Spleen (tissue), 11 donors: Measurements from ENCODE around the gene ACADM. TPM values are rescaled to one million over a fixed set of nuclear protein-coding genes. Genes with fewer than 3 reads are reported as not detected.
"Not testable (repeated sequence)": the region's sequence is repeated elsewhere in the genome, so short reads cannot be mapped to it uniquely, and the experiment has no call there.

Experiments
- DNase-seq: peaks from one replicate; pipeline ENCODE4 v3.0.0-alpha.2; 2020
- H3K27ac ChIP-seq, 8 donors: fragments of 200-600 bp; sonication (generic) in 7 of 8; 1 replicate in 4 of 8; 2 replicates in 4 of 8; pipeline versions ENCODE4 v1.5.0 to v1.8.0; 2016 to 2021; ENCODE audit warnings: inconsistent platforms in 4 of 8, mild to moderate bottlenecking in 4 of 8, moderate library complexity in 1 of 8
- H3K27me3 ChIP-seq, 7 donors: fragments of 200-600 bp; sonication (generic) in 6 of 7; replicated peaks in 1 of 7; 1 replicate in 4 of 7; 2 replicates in 3 of 7; pipeline versions ENCODE4 v1.5.0 to v1.8.0; 2016 to 2021; ENCODE audit warnings: inconsistent platforms in 3 of 7, mild to moderate bottlenecking in 1 of 7
- H3K36me3 ChIP-seq, 6 donors: fragments of 200-600 bp; sonication (generic) in 5 of 6; 1 replicate in 4 of 6; 2 replicates in 2 of 6; pipeline versions ENCODE4 v1.5.0 to v1.8.0; 2016 to 2021; ENCODE audit warnings: inconsistent platforms in 2 of 6
- H3K4me1 ChIP-seq, 6 donors: fragments of 200-600 bp; sonication (generic) in 5 of 6; 1 replicate in 3 of 6; 2 replicates in 3 of 6; pipeline versions ENCODE4 v1.5.0 to v1.8.0; 2016 to 2021; ENCODE audit warnings: inconsistent platforms in 3 of 6
- H3K4me3 ChIP-seq, 8 donors: fragments of 200-600 bp; sonication (generic) in 7 of 8; 1 replicate in 4 of 8; 2 replicates in 4 of 8; pipeline versions ENCODE4 v1.5.0 to v1.8.0; 2016 to 2021; ENCODE audit warnings: inconsistent platforms in 4 of 8, mild to moderate bottlenecking in 4 of 8, moderate library complexity in 2 of 8
- H3K9me3 ChIP-seq, 8 donors: fragments of 200-600 bp; sonication (generic) in 7 of 8; 1 replicate in 4 of 8; 2 replicates in 4 of 8; pipeline versions ENCODE4 v1.5.0 to v1.8.0; 2016 to 2021; ENCODE audit warnings: inconsistent platforms in 4 of 8
- CTCF ChIP-seq, 11 experiments: fragments of 200-600 bp in 7 of 11; fragments of 450-650 bp in 4 of 11; sonication (generic) in 4 of 11; IDR thresholded peaks in 8 of 11; conservative IDR thresholded peaks in 3 of 11; 1 replicate in 7 of 11; 2 replicates in 4 of 11; pipeline versions ENCODE4 v1.4.0 to v1.8.0; 2016 to 2021; ENCODE audit warnings: antibody characterized with exemption in 11 of 11, inconsistent platforms in 4 of 11, mild to moderate bottlenecking in 1 of 11
- POLR2A ChIP-seq, 3 donors: fragments of 450-650 bp; IDR thresholded peaks; one replicate each; pipeline ENCODE4 v1.5.1; 2017; ENCODE audit warnings: antibody characterized with exemption in 3 of 3, mild to moderate bottlenecking in 1 of 3
- POLR2AphosphoS5 ChIP-seq, 3 donors: sonication (generic); formaldehyde crosslinking; IDR thresholded peaks; one replicate each; pipeline ENCODE4 v1.5.1; 2017; ENCODE audit warnings: antibody characterized with exemption in 3 of 3
- WGBS, 5 donors: extraction: QIAGEN DNeasy Blood & Tissue Kit in 3 of 5; methylation state at CpG; one replicate each; pipeline versions ENCODE4 v1.1.5 to v1.1.7; 2013 to 2018; 5-methylcytosine and 5-hydroxymethylcytosine counted together
- intact Hi-C: fragments of 100-400 bp; cut with DNase I; formaldehyde crosslinking; loops from one replicate; pipeline ENCODE4 v1.15.0; 2023; ENCODE audit warnings: low total_unique reads
- polyA plus RNA-seq, 3 donors: library from polyadenylated mRNA; stranded (reverse); fragments of 200-250 nt; gene quantifications; one replicate each; pipeline ENCODE4 v1.2.1, GENCODE V29; 2013
- small RNA-seq, 4 donors: library from RNA; depleted of rRNA; stranded (forward); fragments of <200 nt; gene quantifications; one replicate each; pipeline ENCODE3, GENCODE V24; 2016
- total RNA-seq, 7 donors: library from RNA; depleted of rRNA in 3 of 7; stranded (reverse); fragments of >200 nt in 3 of 7; fragmentation: NEBNext Ultra II Directional in 4 of 7; extraction: Animal tissue kit (Norgen Biotek cat#: 25700) in 4 of 7; gene quantifications; one replicate each; pipeline versions ENCODE4 v1.1.0 to v1.2.1, GENCODE V29; 2016 to 2021
- donor health status: healthy with polysubstance abuse.
- donor health status: DM: no; HTN: no; CAD: no; lungs with moderate emphysema.
- donor health status: DM: no; HTN: no; CAD: no.
- donor health status: Bipolar disorder and iron deficiency.
- donor health status: healthy.
- donor health status: DM: no; HTN: no; CAD: no.
- donor health status: DM: yes; HTN: yes; CAD: no.

Gene ACADM
- total and polyA plus RNA-seq, 10 donors: 25.8 to 74.4 (median 51.2) TPM

- Histone ChIP-seq H3K9me3 (no peaks in the 10 kb centered on the region), H3K4me1 (no peaks in the 10 kb centered on the region), H3K27ac (no peak overlapping the region), H3K27me3 (no peaks in the 10 kb centered on the region), H3K36me3 (no peaks in the 10 kb centered on the region), H3K4me3 (no peak overlapping the region)
- intact Hi-C loops: no loop called here
- 92 to 95% (median 94%) methylated on average over 4 of the region's 4 CpGs for WGBS, 5 donors
- TF ChIP-seq POLR2AphosphoS5 (IDR thresholded peaks at IDR 0.05) (no peak), CTCF (IDR thresholded peaks at IDR 0.05 in 8 of 11, conservative IDR thresholded peaks at IDR 0.05 in 3 of 11) (no peak), POLR2A (IDR thresholded peaks at IDR 0.05) (no peak)
- no peak for DNase-seq
These were observed 84.4 kb downstream of the ACADM start for GRCh38 chr1:75808921-75809320.

- intact Hi-C loops, H3K27me3 ChIP-seq, H3K4me1 ChIP-seq, H3K27ac ChIP-seq, H3K9me3 ChIP-seq, H3K4me3 ChIP-seq, H3K36me3 ChIP-seq, DNase-seq: not testable (repeated sequence)
- WGBS, 5 donors: 92 to 97% (median 93%) methylated on average over 3 of the region's 3 CpGs
These were observed 85.6 kb downstream of the ACADM start for GRCh38 chr1:75810113-75810512.

- WGBS, 5 donors: 74 to 98% (median 86%) methylated on average over 1 of the region's 1 CpG
- no peaks in the 10 kb centered on the region for H3K27me3 ChIP-seq
- no peaks in the 10 kb centered on the region for H3K36me3 ChIP-seq
- DNase-seq: no peak
- H3K4me3 ChIP-seq: no peak overlapping the region
- H3K27ac ChIP-seq: no peak overlapping the region
- no peaks in the 10 kb centered on the region for H3K4me1 ChIP-seq
- intact Hi-C loops: no loop called here
- H3K9me3 ChIP-seq: no peaks in the 10 kb centered on the region
- no peak for TF ChIP-seq CTCF (IDR thresholded peaks at IDR 0.05 in 8 of 11, conservative IDR thresholded peaks at IDR 0.05 in 3 of 11)
- no peak for TF ChIP-seq POLR2AphosphoS5 (IDR thresholded peaks at IDR 0.05)
- TF ChIP-seq POLR2A (IDR thresholded peaks at IDR 0.05): no peak
These were observed 86.9 kb downstream of the ACADM start for GRCh38 chr1:75811211-75811981.

- no peak overlapping the region for H3K4me3 ChIP-seq
- H3K27me3 ChIP-seq: no peaks in the 10 kb centered on the region
- intact Hi-C loops: no loop called here
- no peaks in the 10 kb centered on the region for H3K9me3 ChIP-seq
- DNase-seq: no peak
- WGBS, 5 donors: 76 to 100% (median 91%) methylated on average over 3 of the region's 3 CpGs
- no peaks in the 10 kb centered on the region for H3K4me1 ChIP-seq
- TF ChIP-seq POLR2AphosphoS5 (IDR thresholded peaks at IDR 0.05): no peak
- H3K36me3 ChIP-seq: no peaks in the 10 kb centered on the region
- no peak overlapping the region for H3K27ac ChIP-seq
These were observed 87.6 kb downstream of the ACADM start for GRCh38 chr1:75812065-75812464.

Small RNAs within 50 kb of the gene (small RNA-seq; reads per million reads assigned to genes)
- gene SNORD45A: 0 reads per million in 4 donors
- gene SNORD45B: 0 reads per million in 4 donors
- gene SNORD45C: 0 reads per million in 4 donors

Other genes starting within 250 kb of the ACADM start
- 1 to 10 TPM in 3 of 7 donors, under 1 TPM in 4; 0.28 to 4.0 (median 0.98) TPM for gene SLC44A5, start 113.6 kb upstream of the ACADM start, total RNA-seq
- gene SLC44A5, start 113.6 kb upstream of the ACADM start, polyA plus RNA-seq: 1 to 10 TPM in 1 of 3 donors, under 1 TPM in 2; 0.30 to 1.2 (median 0.76) TPM
- 10 to 100 TPM; 55.2 to 94.8 (median 78.2) TPM for gene RABGGTB, start 61.5 kb downstream of the ACADM start, total RNA-seq
- gene RABGGTB, start 61.5 kb downstream of the ACADM start, polyA plus RNA-seq: 10 to 100 TPM; 59.9 to 85.0 (median 69.8) TPM
- gene MSH4, start 72.2 kb downstream of the ACADM start, total RNA-seq: under 1 TPM; 0.17 to 0.85 (median 0.40) TPM
- gene MSH4, start 72.2 kb downstream of the ACADM start, polyA plus RNA-seq: under 1 TPM; 0.19 to 0.29 (median 0.22) TPM
- gene ASB17, start 207.7 kb downstream of the ACADM start, total RNA-seq: not detected
- gene ASB17, start 207.7 kb downstream of the ACADM start, polyA plus RNA-seq: under 1 TPM in 1 of 3 donors, not detected in 2; 0.32 TPM